GM13976 (cell line): ENCODE data around the gene COBL.

Experiments
- DNase-seq: peaks from one replicate; pipeline ENCODE4 v3.0.0; 2012; ENCODE audit warnings: low spot score
- CTCF ChIP-seq: IDR thresholded peaks from 2 replicates; pipeline ENCODE4 v1.5.1; 2012; ENCODE audit warnings: borderline replicate concordance, mild to moderate bottlenecking; ENCODE audit not compliant: insufficient read depth; ENCODE audit errors: extremely low read depth, missing control alignments, control extremely low read depth
- in situ Hi-C: fragments of 300-500 bp; cut with MboI; formaldehyde crosslinking; loops from one replicate; pipeline ENCODE4 v1.12.0; 2022; ENCODE audit warnings: low sequenced_read_pairs, mixed read lengths, inconsistent platforms; ENCODE audit not compliant: unreplicated experiment

Gene COBL

GRCh38 chr7:50988988-50989387 is 327.6 kb downstream of the COBL start:
- TF ChIP-seq CTCF = no peak
- DNase-seq = no peak
- in situ Hi-C loops = no loop called here

GRCh38 chr7:50988465-50988864 is 328.1 kb downstream of the COBL start:
- DNase-seq = no peak
- TF ChIP-seq CTCF = no peak
- in situ Hi-C loops = no loop called here

GRCh38 chr7:50985096-50985495 is 331.5 kb downstream of the COBL start:
- TF ChIP-seq CTCF = no peak
- no peak for DNase-seq
- in situ Hi-C loops = no loop called here

- DNase-seq = no peak
- TF ChIP-seq CTCF = no peak
These were observed 332.8 kb downstream of the COBL start for GRCh38 chr7:50983850-50984249.

GRCh38 chr7:50982626-50983025 is 334.0 kb downstream of the COBL start:
- in situ Hi-C loops = no loop called here
- DNase-seq = no peak
- no peak for TF ChIP-seq CTCF

More at GRCh38 chr7:50983850-50984249, 332.8 kb downstream of the COBL start:
- in situ Hi-C loops = no loop called here

GRCh38 chr7:50981743-50982142 is 334.9 kb downstream of the COBL start:
- DNase-seq = no peak
- in situ Hi-C loops = no loop called here
- no peak for TF ChIP-seq CTCF

GRCh38 chr7:50980411-50980810 is 336.2 kb downstream of the COBL start:
- in situ Hi-C loops = no loop called here

More at GRCh38 chr7:50980411-50980810, 336.2 kb downstream of the COBL start:
- no peak for DNase-seq
- no peak for TF ChIP-seq CTCF
